ENCODE measurements around the gene UNCX. TPM values are rescaled to one million over a fixed set of nuclear protein-coding genes. Genes with fewer than 3 reads are reported as not detected.

Gene UNCX
- total and polyA plus RNA-seq, 3 donors from 2014 or later, result 0.24 TPM; not detected in 2

DNA sequence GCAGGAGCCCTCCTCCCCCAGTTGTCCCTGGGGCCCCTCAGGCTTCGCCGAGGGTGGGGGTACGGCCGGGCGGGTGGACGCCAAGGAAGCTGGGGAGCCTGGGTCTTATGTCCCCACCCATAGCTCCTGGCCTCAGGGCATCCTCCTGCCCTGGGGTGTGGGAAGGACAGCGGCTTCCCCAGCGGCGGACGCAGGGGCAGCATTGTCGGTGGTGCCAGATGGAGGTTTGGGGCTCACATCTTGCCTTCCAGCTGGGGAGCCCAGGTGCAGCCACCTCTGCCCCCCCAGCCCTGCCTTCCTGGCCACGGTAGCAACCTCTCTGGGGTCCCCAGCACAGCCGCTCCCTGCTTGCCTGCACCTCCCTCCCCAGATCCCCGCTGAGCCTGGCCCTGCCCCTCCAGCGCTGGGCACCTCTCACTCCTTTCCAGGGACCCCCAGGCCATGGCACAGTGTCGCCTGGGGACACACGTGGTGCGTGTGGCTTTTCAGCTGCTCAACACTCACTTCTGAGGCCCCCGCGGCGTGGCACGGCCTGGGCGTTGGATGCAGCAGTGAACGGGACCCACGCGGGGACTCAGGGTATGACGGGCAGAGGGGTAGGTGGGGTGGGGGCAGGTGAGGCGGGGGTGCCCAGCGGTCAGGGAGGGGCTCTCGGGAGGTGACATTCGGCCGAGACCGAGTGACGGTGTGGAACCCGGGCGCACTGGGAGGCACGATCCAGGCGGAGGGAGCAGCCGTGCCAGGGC is 53.1 kb downstream of the UNCX start:
- no peak for DNase-seq
- no peak overlapping the region for H3K4me3 ChIP-seq
- intact Hi-C loops (cut with DNase I; ENCODE audit: low total_unique reads), result no loop called here
- TF ChIP-seq, protein P1, sequence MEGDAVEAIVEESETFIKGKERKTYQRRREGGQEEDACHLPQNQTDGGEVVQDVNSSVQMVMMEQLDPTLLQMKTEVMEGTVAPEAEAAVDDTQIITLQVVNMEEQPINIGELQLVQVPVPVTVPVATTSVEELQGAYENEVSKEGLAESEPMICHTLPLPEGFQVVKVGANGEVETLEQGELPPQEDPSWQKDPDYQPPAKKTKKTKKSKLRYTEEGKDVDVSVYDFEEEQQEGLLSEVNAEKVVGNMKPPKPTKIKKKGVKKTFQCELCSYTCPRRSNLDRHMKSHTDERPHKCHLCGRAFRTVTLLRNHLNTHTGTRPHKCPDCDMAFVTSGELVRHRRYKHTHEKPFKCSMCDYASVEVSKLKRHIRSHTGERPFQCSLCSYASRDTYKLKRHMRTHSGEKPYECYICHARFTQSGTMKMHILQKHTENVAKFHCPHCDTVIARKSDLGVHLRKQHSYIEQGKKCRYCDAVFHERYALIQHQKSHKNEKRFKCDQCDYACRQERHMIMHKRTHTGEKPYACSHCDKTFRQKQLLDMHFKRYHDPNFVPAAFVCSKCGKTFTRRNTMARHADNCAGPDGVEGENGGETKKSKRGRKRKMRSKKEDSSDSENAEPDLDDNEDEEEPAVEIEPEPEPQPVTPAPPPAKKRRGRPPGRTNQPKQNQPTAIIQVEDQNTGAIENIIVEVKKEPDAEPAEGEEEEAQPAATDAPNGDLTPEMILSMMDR (IDR thresholded peaks at IDR 0.05), result no peak
- TF ChIP-seq POLR2A (IDR thresholded peaks at IDR 0.05), result no peak
- H3K27ac ChIP-seq, result no peak overlapping the region
- WGBS, 2 donors, result 81 to 87% methylated on average over 31 to 39 of the region's 39 CpGs
- no peaks in the 10 kb centered on the region for H3K27me3 ChIP-seq
- H3K9me3 ChIP-seq, result no peaks in the 10 kb centered on the region
- no peaks in the 10 kb centered on the region for H3K36me3 ChIP-seq (ENCODE audit: low read depth, missing control alignments)
- H3K4me1 ChIP-seq, result peaks cover 10% of the 10 kb centered on the region

Other genes with a start within 250 kb of the UNCX start
- gene CYP2W1, start 249.7 kb upstream of the UNCX start, total RNA-seq, result 1 to 10 TPM in 1 of 2 donors, under 1 TPM in 1; 0.71 to 1.2 TPM
- 0.61 TPM for gene CYP2W1, start 249.7 kb upstream of the UNCX start, polyA plus RNA-seq (ENCODE audit: insufficient read depth, low read depth, low replicate concordance)
- gene GPR146, start 188.3 kb upstream of the UNCX start, total RNA-seq, result 10 to 100 TPM; 14.2 to 14.4 TPM
- gene GPR146, start 188.3 kb upstream of the UNCX start, polyA plus RNA-seq (ENCODE audit: insufficient read depth, low read depth, low replicate concordance), result 5.3 TPM
- gene GPER1, start 144.8 kb upstream of the UNCX start, total RNA-seq, result 1 to 10 TPM; 3.2 to 3.4 TPM
- 3.5 TPM for gene GPER1, start 144.8 kb upstream of the UNCX start, polyA plus RNA-seq (ENCODE audit: insufficient read depth, low read depth, low replicate concordance)
- 10 to 100 TPM; 32.9 to 37.8 TPM for gene ZFAND2A, start 72.7 kb upstream of the UNCX start, total RNA-seq
- gene ZFAND2A, start 72.7 kb upstream of the UNCX start, polyA plus RNA-seq (ENCODE audit: insufficient read depth, low read depth, low replicate concordance), result 61.4 TPM
- gene MICALL2, start 226.6 kb downstream of the UNCX start, total RNA-seq, result 10 to 100 TPM; 29.4 to 39.4 TPM
- 13.4 TPM for gene MICALL2, start 226.6 kb downstream of the UNCX start, polyA plus RNA-seq (ENCODE audit: insufficient read depth, low read depth, low replicate concordance)

All from testis (tissue), 3 donors.